WTC11 (cell line): ENCODE results near the gene PAM. TPM values are rescaled to one million over a fixed set of nuclear protein-coding genes. Genes with fewer than 3 reads are reported as not detected.

ENCODE experiments used
- ATAC-seq: fragments of 200-7000 bp; cut with Tn5 transposase; 2 replicates; pipeline ENCODE4 v1.10.0; 2021; ENCODE audit warnings: mild to moderate bottlenecking, moderate library complexity
- CTCF ChIA-PET: fragments of 300-600 bp; sonication (Branson Sonifier 250); formaldehyde crosslinking; loops from one replicate; lab custom pipeline; 2021; ENCODE audit warnings: antibody characterized with exemption; lab: Charles Lee
- POLR2A ChIA-PET: fragments of 350-600 bp; sonication (Branson Sonifier 250); formaldehyde crosslinking; loops from one replicate; lab custom pipeline; 2021; ENCODE audit warnings: antibody characterized with exemption; lab: Charles Lee
- DNase-seq: peaks from one replicate; pipeline ENCODE4 v3.0.0; 2021; ENCODE audit warnings: low spot score
- H3K27ac Mint-ChIP-seq: 2 replicates; pipeline ENCODE4 v1.8.0; 2021; ENCODE audit warnings: mixed read lengths
- H3K27me3 Mint-ChIP-seq: 2 replicates; pipeline ENCODE4 v1.8.0; 2021; ENCODE audit warnings: low read depth, mild to moderate bottlenecking, moderate library complexity, mixed read lengths
- H3K36me3 Mint-ChIP-seq: 2 replicates; pipeline ENCODE4 v1.8.0; 2021; ENCODE audit warnings: mixed read lengths
- H3K4me1 Mint-ChIP-seq: 2 replicates; pipeline ENCODE4 v1.8.0; 2022; ENCODE audit warnings: mixed read lengths
- H3K4me3 Mint-ChIP-seq: 2 replicates; pipeline ENCODE4 v1.8.0; 2021; ENCODE audit warnings: mild to moderate bottlenecking, moderate library complexity, mixed read lengths
- H3K9me3 Mint-ChIP-seq: 2 replicates; pipeline ENCODE4 v1.8.0; 2021; ENCODE audit warnings: mixed read lengths
- ATF1 ChIP-seq: sonication (generic); formaldehyde crosslinking; IDR thresholded peaks from 2 replicates; pipeline ENCODE4 v1.8.1; 2023; ENCODE audit warnings: mild to moderate bottlenecking, moderate library complexity, missing genetic modification reagents
- ATF6 ChIP-seq: sonication (generic); formaldehyde crosslinking; IDR thresholded peaks from 2 replicates; pipeline ENCODE4 v1.8.1; 2023; ENCODE audit warnings: mild to moderate bottlenecking, missing genetic modification reagents
- EMX1 ChIP-seq: fragments of 250-450 bp; sonication (Bioruptor Pico); IDR thresholded peaks from 2 replicates; pipeline ENCODE4 v1.8.0; 2021; ENCODE audit warnings: mild to moderate bottlenecking
- ERG ChIP-seq: fragments of 250-450 bp; sonication (Bioruptor Pico); IDR thresholded peaks from 2 replicates; pipeline ENCODE4 v1.8.0; 2021; ENCODE audit warnings: mild to moderate bottlenecking
- IRF1 ChIP-seq: sonication (generic); formaldehyde crosslinking; IDR thresholded peaks from 2 replicates; pipeline ENCODE4 v1.8.0; 2023; ENCODE audit warnings: missing genetic modification reagents
- NR1H2 ChIP-seq: sonication (generic); formaldehyde crosslinking; IDR thresholded peaks from 2 replicates; pipeline ENCODE4 v1.9.0; 2021; ENCODE audit warnings: mild to moderate bottlenecking, moderate library complexity, missing genetic modification reagents
- NR2C2 ChIP-seq: sonication (generic); formaldehyde crosslinking; IDR thresholded peaks from 2 replicates; pipeline ENCODE4 v1.8.0; 2022; ENCODE audit warnings: mild to moderate bottlenecking, missing genetic modification reagents
- NR3C1 ChIP-seq: sonication (generic); formaldehyde crosslinking; conservative IDR thresholded peaks from 2 replicates; pipeline ENCODE4 v1.8.1; 2023; ENCODE audit warnings: low read depth, mild to moderate bottlenecking, missing genetic modification reagents
- OVOL2 ChIP-seq: fragments of 250-450 bp; sonication (Bioruptor Pico); IDR thresholded peaks from 2 replicates; pipeline ENCODE4 v1.9.0; 2021; ENCODE audit warnings: mild to moderate bottlenecking, borderline replicate concordance
- PREB ChIP-seq: sonication (generic); formaldehyde crosslinking; IDR thresholded peaks from 2 replicates; pipeline ENCODE4 v1.8.1; 2022; ENCODE audit warnings: mild to moderate bottlenecking, missing genetic modification reagents, moderate library complexity, borderline replicate concordance
- RORB ChIP-seq: fragments of 250-450 bp; sonication (Bioruptor Pico); IDR thresholded peaks from 2 replicates; pipeline ENCODE4 v1.9.0; 2021; ENCODE audit warnings: mild to moderate bottlenecking
- SOX15 ChIP-seq: fragments of 250-450 bp; sonication (Bioruptor Pico); IDR thresholded peaks from 2 replicates; pipeline ENCODE4 v1.9.0; 2021; ENCODE audit warnings: mild to moderate bottlenecking
- STAT6 ChIP-seq: sonication (generic); formaldehyde crosslinking; conservative IDR thresholded peaks from 2 replicates; pipeline ENCODE4 v1.8.1; 2023; ENCODE audit warnings: mild to moderate bottlenecking, low read depth, missing genetic modification reagents, moderate library complexity
- ZBTB43 ChIP-seq: sonication (generic); formaldehyde crosslinking; IDR thresholded peaks from 2 replicates; pipeline ENCODE4 v1.8.1; 2023; ENCODE audit warnings: mild to moderate bottlenecking, missing genetic modification reagents
- ZNF138 ChIP-seq: sonication (generic); formaldehyde crosslinking; conservative IDR thresholded peaks from 2 replicates; pipeline ENCODE4 v1.8.1; 2022; ENCODE audit warnings: mild to moderate bottlenecking, moderate library complexity, missing genetic modification reagents
- ZNF671 ChIP-seq: fragments of 250-450 bp; sonication (Bioruptor Pico); IDR thresholded peaks from 2 replicates; pipeline ENCODE4 v1.8.0; 2021; ENCODE audit warnings: mild to moderate bottlenecking
- ZSCAN18 ChIP-seq: fragments of 250-450 bp; sonication (Bioruptor Pico); IDR thresholded peaks from 2 replicates; pipeline ENCODE4 v2.1.2; 2022; ENCODE audit warnings: mild to moderate bottlenecking, moderate library complexity
- total RNA-seq: library from RNA; stranded (reverse); gene quantifications from 3 replicates; pipeline ENCODE4 v1.2.3, GENCODE V29; 2021

Gene PAM
- total RNA-seq, 1 experiment from 2014 or later, result 52.3 TPM

- ChIA-PET POLR2A (no interaction called here), CTCF (no interaction called here)
- H3K4me1 Mint-ChIP-seq, result no peaks in the 10 kb centered on the region
- no peak for ATAC-seq
- no peak for DNase-seq
- H3K9me3 Mint-ChIP-seq, result peaks cover 3% of the 10 kb centered on the region
- no peaks in the 10 kb centered on the region for H3K36me3 Mint-ChIP-seq
- no peaks in the 10 kb centered on the region for H3K27me3 Mint-ChIP-seq
- no peak overlapping the region for H3K27ac Mint-ChIP-seq
- TF ChIP-seq IRF1 (CRISPR knock-in tag) (no peak), ATF1 (CRISPR knock-in tag) (no peak), ZSCAN18 (CRISPR knock-in tag) (no peak), STAT6 (CRISPR knock-in tag) (no peak), ZNF671 (CRISPR knock-in tag) (no peak), NR3C1 (CRISPR knock-in tag) (no peak)
- no peak overlapping the region for H3K4me3 Mint-ChIP-seq
Measured at GRCh38 chr5:103005276-103005675, 250.2 kb downstream of the PAM start.

GRCh38 chr5:103006921-103007320, 251.8 kb downstream of the PAM start:
- no peak for DNase-seq
- Mint-ChIP-seq H3K4me1 (no peaks in the 10 kb centered on the region), H3K27ac (no peak overlapping the region), H3K4me3 (no peak overlapping the region), H3K27me3 (no peaks in the 10 kb centered on the region; the same call in 1 of the 2 replicates), H3K36me3 (no peaks in the 10 kb centered on the region; the same call in 1 of the 2 replicates), H3K9me3 (no peaks in the 10 kb centered on the region)
- no peak for TF ChIP-seq RORB (CRISPR knock-in tag)
- TF ChIP-seq OVOL2 (CRISPR knock-in tag), result no peak
- TF ChIP-seq PREB (CRISPR knock-in tag), result no peak
- TF ChIP-seq NR1H2, result no peak
- TF ChIP-seq ATF6, result no peak
- no peak for TF ChIP-seq SOX15 (CRISPR knock-in tag)
- no peak for TF ChIP-seq EMX1 (CRISPR knock-in tag)
- no peak for TF ChIP-seq NR2C2
- no peak for TF ChIP-seq ZNF138
- TF ChIP-seq ZBTB43 (CRISPR knock-in tag), result no peak
- no peak for TF ChIP-seq ERG (CRISPR knock-in tag)
- TF ChIP-seq IRF1 (CRISPR knock-in tag), result no peak
- no peak for ATAC-seq
- POLR2A ChIA-PET, result no interaction called here
- CTCF ChIA-PET, result no interaction called here
